ENCODE data around the gene EPO.

The EPO gene

DNA sequence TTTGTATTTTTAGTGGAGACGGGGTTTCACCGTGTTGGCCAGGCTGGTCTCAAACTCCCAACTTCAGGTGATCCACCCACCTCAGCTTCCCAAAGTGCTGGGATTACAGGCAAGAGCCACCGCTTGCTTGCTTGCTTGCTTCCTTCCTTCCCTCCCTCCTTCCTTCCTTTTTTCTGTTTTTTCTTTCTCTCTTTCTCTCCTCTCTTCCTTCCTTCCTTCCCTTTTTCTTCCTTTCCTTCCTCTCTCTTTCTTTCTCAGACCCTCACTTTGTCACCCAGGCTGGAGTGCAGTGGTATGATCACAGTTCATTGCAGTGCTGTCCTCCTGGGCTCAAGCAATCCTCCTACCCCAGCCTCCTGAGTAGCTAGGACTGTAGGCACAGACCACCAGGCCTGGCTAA, 19.2 kb upstream of the EPO start:
- in situ Hi-C loops (cut with HindIII; ENCODE audit: low sequenced_read_pairs), result loop anchor here (25.0 kb wide), 1 partner anchor 136 kb away; the partner anchor contains the start of gene EPHB4

- in situ Hi-C loops (cut with HindIII; ENCODE audit: low sequenced_read_pairs), result loop anchor here (25.0 kb wide), 1 partner anchor 132 kb away; the partner anchor contains the start of gene EPHB4
Observed at GRCh38 chr7:100705320-100705752, 14.9 kb upstream of the EPO start.

DNA sequence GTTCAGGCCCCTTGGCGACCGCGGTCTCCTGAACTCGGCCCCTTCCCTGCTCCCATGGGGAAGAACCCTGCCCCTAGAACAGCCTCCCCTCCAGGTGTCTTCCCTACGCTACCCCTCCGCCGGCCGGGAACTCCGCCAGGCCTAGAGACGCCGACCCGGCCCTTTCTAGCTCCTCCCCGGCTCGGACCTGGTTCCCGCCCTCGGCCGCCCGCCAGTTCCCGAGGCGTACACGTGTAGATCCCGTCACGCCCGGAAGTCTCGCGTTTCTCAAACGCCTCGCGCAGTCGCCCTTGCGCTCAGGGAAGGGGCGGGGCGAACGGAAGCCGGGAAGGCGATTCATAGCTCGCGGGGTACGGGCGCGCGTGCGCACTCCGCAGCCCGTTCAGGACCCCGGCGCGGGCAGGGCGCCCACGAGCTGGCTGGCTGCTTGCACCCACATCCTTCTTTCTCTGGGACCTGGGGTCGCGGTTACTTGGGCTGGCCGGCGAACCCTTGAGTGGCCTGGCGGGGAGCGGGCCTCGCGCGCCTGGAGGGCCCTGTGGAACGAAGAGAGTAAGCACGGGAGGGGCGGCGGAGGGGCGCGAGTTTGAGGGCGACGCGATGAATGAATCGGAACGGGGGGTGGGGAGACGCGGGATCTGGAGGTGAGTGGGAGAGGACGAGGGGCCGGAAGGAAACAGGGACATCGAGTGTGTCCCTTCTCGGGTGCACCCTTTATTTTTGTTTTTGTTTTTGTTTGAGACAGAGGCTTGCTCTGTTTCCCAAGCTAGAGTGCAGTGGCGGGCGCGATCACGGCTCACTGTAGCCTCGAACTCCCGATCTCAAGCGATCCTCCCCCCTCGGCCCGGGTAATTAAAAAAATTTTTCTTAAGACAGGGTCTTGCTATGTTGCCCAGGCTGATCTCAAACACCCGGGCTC, 14.3 kb upstream of the EPO start, which contains the start of gene POP7:
Gene POP7, plus strand, starts transcription at position 369 of the 919 bp plus-strand sequence. CDS start 710 bp downstream, outside the sequence.
- in situ Hi-C loops (cut with HindIII; ENCODE audit: low sequenced_read_pairs), result loop anchor here (25.0 kb wide), 1 partner anchor 131 kb away; the partner anchor contains the start of gene EPHB4

- in situ Hi-C loops (cut with HindIII; ENCODE audit: low sequenced_read_pairs), result loop anchor here (25.0 kb wide), 1 partner anchor 131 kb away; the partner anchor contains the start of gene EPHB4
Observed at GRCh38 chr7:100706672-100707311, 13.5 kb upstream of the EPO start.

- in situ Hi-C loops (cut with HindIII; ENCODE audit: low sequenced_read_pairs), result loop anchor here (25.0 kb wide), 1 partner anchor 129 kb away; the partner anchor contains the start of gene EPHB4
Observed at GRCh38 chr7:100708395-100708794, 11.9 kb upstream of the EPO start.

- in situ Hi-C loops (cut with HindIII; ENCODE audit: low sequenced_read_pairs), result loop anchor here (5.0 to 25.0 kb wide), 2 partner anchors 57 to 127 kb away; partner anchors contain the start of gene EPHB4
Observed at GRCh38 chr7:100710452-100710851, 9.8 kb upstream of the EPO start.

GRCh38 chr7:100711369-100711768, 8.9 kb upstream of the EPO start:
- in situ Hi-C loops (cut with HindIII; ENCODE audit: low sequenced_read_pairs), result loop anchor here (5.0 to 25.0 kb wide), 2 partner anchors 56 to 126 kb away; partner anchors contain the start of gene EPHB4

- in situ Hi-C loops (cut with HindIII; ENCODE audit: low sequenced_read_pairs), result loop anchor here (5.0 to 25.0 kb wide), 2 partner anchors 53 to 123 kb away; partner anchors contain the start of gene EPHB4
Observed at GRCh38 chr7:100714725-100715124, 5.5 kb upstream of the EPO start.

DNA sequence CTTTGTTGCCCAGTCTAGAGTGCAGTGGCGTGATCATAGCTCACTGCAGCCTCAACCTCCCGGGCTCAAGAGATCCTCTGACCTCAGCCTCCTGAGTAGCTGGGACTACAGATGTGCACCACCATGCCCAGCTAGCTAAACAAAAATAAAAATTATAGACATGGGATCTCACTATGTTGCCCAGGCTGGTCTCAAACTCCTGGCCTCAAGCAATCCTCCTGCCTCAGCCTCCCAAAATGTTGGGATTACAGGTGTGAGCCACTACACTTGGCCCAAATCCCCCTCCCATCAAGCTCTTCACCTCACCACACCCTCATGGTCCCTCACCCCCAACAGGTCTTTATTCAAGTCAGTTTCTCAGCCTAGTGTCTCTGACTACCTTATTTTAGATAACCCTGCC, 3.2 kb upstream of the EPO start:
- in situ Hi-C loops (cut with HindIII; ENCODE audit: low sequenced_read_pairs), result loop anchor here (25.0 kb wide), 1 partner anchor 120 kb away; the partner anchor contains the start of gene EPHB4

DNA sequence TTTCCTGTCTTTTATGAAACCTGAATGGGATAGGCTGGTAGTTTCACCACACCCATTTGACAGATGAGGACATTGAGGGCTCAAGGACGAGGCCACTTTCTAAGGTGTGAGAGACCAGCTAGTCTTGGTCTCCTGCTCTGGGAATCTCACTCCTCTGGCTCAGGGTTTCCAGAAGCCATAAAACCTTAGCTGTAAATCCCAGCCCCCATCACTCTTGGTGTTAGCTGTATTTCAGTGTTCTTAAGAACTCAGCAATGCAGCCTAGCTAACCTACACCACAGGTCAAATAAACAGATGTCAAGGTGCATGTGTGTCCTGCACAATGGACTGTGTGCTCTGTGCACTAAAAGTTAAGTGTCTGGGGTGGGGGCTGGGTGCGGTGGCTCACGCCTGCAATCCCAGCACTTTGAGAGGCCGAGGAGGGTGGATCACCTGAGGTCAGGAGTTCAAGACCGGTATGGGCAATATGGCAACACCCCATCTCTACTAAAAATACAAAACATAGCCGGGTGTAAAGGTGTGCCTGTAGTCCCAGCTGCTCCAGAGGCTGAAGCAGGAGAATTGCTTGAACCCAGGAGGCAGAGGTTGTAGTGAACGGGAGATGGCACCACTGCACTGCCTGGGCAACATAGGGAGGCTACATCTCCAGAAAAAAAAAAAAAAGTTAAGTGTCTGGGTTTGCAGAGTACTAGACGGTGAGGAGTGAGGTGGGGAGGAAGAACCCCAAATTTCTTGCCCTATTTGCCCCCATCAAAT, 567 bp upstream of the EPO start:
- in situ Hi-C loops (cut with HindIII; ENCODE audit: low sequenced_read_pairs), result loop anchor here (25.0 kb wide), 1 partner anchor 118 kb away; the partner anchor contains the start of gene EPHB4

GRCh38 chr7:100720671-100721504, 620 bp downstream of the EPO start:
- in situ Hi-C loops (cut with HindIII; ENCODE audit: low sequenced_read_pairs), result loop anchor here (25.0 kb wide), 1 partner anchor 116 kb away; the partner anchor contains the start of gene EPHB4

GRCh38 chr7:100721505-100721812, 1.2 kb downstream of the EPO start:
- in situ Hi-C loops (cut with HindIII; ENCODE audit: low sequenced_read_pairs), result loop anchor here (25.0 kb wide), 1 partner anchor 116 kb away; the partner anchor contains the start of gene EPHB4

GRCh38 chr7:100722480-100723212, 2.4 kb downstream of the EPO start:
- in situ Hi-C loops (cut with HindIII; ENCODE audit: low sequenced_read_pairs), result loop anchor here (25.0 kb wide), 1 partner anchor 115 kb away; the partner anchor contains the start of gene EPHB4

GRCh38 chr7:100723732-100724275, 3.5 kb downstream of the EPO start:
- in situ Hi-C loops (cut with HindIII; ENCODE audit: low sequenced_read_pairs), result loop anchor here (25.0 kb wide), 1 partner anchor 113 kb away; the partner anchor contains the start of gene EPHB4

- in situ Hi-C loops (cut with HindIII; ENCODE audit: low sequenced_read_pairs), result loop anchor here (25.0 kb wide), 1 partner anchor 113 kb away; the partner anchor contains the start of gene EPHB4
Observed at GRCh38 chr7:100724364-100724763, 4.1 kb downstream of the EPO start.

- in situ Hi-C loops (cut with HindIII; ENCODE audit: low sequenced_read_pairs), result no loop called here
Observed at GRCh38 chr7:100726996-100727761, 6.9 kb downstream of the EPO start.

DNA sequence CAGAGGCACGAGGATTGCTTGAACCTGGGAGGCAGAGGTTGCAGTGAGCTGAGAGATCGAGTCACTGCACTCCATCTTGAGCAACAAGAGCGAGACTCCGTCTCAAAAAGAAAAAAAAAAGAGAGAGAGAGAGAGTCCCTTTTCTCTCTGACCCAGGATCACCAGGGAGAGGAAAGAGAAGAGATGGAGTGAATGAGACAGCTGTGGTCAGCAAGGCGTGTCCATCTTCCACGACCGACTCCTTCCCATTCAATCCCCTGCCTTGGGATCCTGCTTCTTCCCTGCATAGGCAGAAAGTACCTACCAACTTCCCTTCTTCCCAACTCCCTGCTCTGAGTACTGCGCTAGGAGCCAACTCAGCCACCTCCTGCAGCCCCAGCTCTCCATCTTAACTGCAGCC, 7.9 kb downstream of the EPO start:
- in situ Hi-C loops (cut with HindIII; ENCODE audit: low sequenced_read_pairs), result no loop called here
